A549 (cell line): Measurements from ENCODE around the gene TMEM126A. TPM values are rescaled to one million over a fixed set of nuclear protein-coding genes. Genes with fewer than 3 reads are reported as not detected.

Source experiments
- ATAC-seq, 2 experiments: fragments of 200-7000 bp in 1 of 2; fragments of >200 bp in 1 of 2; cut with Nextera tagmentation in 1 of 2; cut with Tn5 transposase in 1 of 2; 3 replicates each; pipeline versions ENCODE4 v1.8.0 to v1.9.1; 2018 to 2020; ENCODE audit warnings: mild to moderate bottlenecking in 1 of 2, moderate library complexity in 1 of 2
- CTCF ChIA-PET: fragments of 300-600 bp; sonication (Branson Sonifier 250); formaldehyde crosslinking; extraction: SDS; loops from one replicate; lab custom pipeline; 2021; ENCODE audit warnings: antibody characterized with exemption, inconsistent platforms; lab: Yijun Ruan, JAX
- POLR2A ChIA-PET: fragments of 350-600 bp; formaldehyde crosslinking; extraction: SDS; loops from one replicate; lab custom pipeline; 2021; ENCODE audit warnings: antibody characterized with exemption, inconsistent platforms; lab: Yijun Ruan, JAX
- DNase-seq, 2 experiments: peaks; one replicate each; pipeline versions ENCODE4 v3.0.0 to v3.0.0-alpha.2; 2011 to 2016; ENCODE audit warnings: low read depth in 1 of 2, low spot score in 1 of 2
- FAIRE-seq: peaks from 2 replicates; lab custom pipeline; 2011; peaks lifted over from hg19 to GRCh38; lab: Jason Lieb, UNC
- H3K27ac ChIP-seq, 2 experiments: fragments of >200 bp; sonication (Bioruptor Twin); formaldehyde crosslinking; 3 replicates each; pipeline ENCODE4 v1.5.1; 2016 to 2017
- H3K4me1 ChIP-seq: fragments of >200 bp; sonication (Bioruptor Twin); formaldehyde crosslinking; 3 replicates; pipeline ENCODE4 v1.6.1; 2016
- H3K4me2 ChIP-seq: fragments of >200 bp; sonication (Bioruptor Twin); formaldehyde crosslinking; 3 replicates; pipeline ENCODE4 v1.6.1; 2016
- H3K4me3 ChIP-seq: fragments of >200 bp; sonication (Bioruptor Twin); formaldehyde crosslinking; 3 replicates; pipeline ENCODE4 v1.5.1; 2016
- H3K9me3 ChIP-seq: fragments of >200 bp; sonication (Bioruptor Twin); formaldehyde crosslinking; 3 replicates; pipeline ENCODE4 v1.6.1; 2016
- BHLHE40 ChIP-seq: IDR thresholded peaks from 2 replicates; pipeline ENCODE4 v1.6.1; 2012; ENCODE audit warnings: low read depth, low read length, inconsistent platforms
- EHMT2 ChIP-seq: fragments of 200-600 bp; sonication (generic); IDR thresholded peaks from 2 replicates; pipeline ENCODE4 v1.6.1; 2016; ENCODE audit warnings: antibody characterized with exemption, low read depth, mild to moderate bottlenecking, moderate library complexity
- EP300 ChIP-seq, 2 experiments: fragments of >200 bp; sonication (Bioruptor Twin); formaldehyde crosslinking; IDR thresholded peaks; 2 replicates in 1 of 2; 3 replicates in 1 of 2; pipeline ENCODE4 v1.6.1; 2016 to 2017
- FOSL2 ChIP-seq, 2 experiments: fragments of 450-650 bp in 1 of 2; fragments of >200 bp in 1 of 2; sonication (Bioruptor Twin) in 1 of 2; formaldehyde crosslinking; IDR thresholded peaks; 2 replicates each; pipeline versions ENCODE4 v1.5.0 to v1.6.1; 2016 to 2020; ENCODE audit warnings: mild to moderate bottlenecking in 1 of 2, moderate library complexity in 1 of 2
- HOXB13 ChIP-seq: fragments of 250-450 bp; sonication (Bioruptor Pico); IDR thresholded peaks from 2 replicates; pipeline ENCODE4 v1.5.0; 2020; ENCODE audit warnings: low read depth, mild to moderate bottlenecking, moderate library complexity
- HOXB5 ChIP-seq: fragments of 250-450 bp; sonication (Bioruptor Pico); IDR thresholded peaks from 2 replicates; pipeline ENCODE4 v1.5.0; 2020; ENCODE audit warnings: mild to moderate bottlenecking, moderate library complexity
- JUNB ChIP-seq: fragments of >200 bp; sonication (Bioruptor Twin); formaldehyde crosslinking; IDR thresholded peaks from 2 replicates; pipeline ENCODE4 v1.6.1; 2016
- MAFK ChIP-seq: fragments of 450-650 bp; IDR thresholded peaks from 2 replicates; pipeline ENCODE4 v1.6.1; 2014; ENCODE audit not compliant: partially characterized antibody
- MAZ ChIP-seq: fragments of 150-350 bp; IDR thresholded peaks from 2 replicates; pipeline ENCODE4 v1.6.1; 2014; ENCODE audit warnings: antibody characterized with exemption, low read depth, low read length, borderline replicate concordance
- NR3C1 ChIP-seq: fragments of >200 bp; sonication (Bioruptor Twin); formaldehyde crosslinking; IDR thresholded peaks from 3 replicates; pipeline ENCODE4 v1.6.1; 2017
- POLR2AphosphoS2 ChIP-seq: conservative IDR thresholded peaks from 2 replicates; pipeline ENCODE4 v1.6.1; 2012; ENCODE audit warnings: low read length, improper control_type of control experiment, inconsistent platforms
- RCOR1 ChIP-seq: fragments of 150-350 bp; IDR thresholded peaks from 2 replicates; pipeline ENCODE4 v1.6.1; 2014; ENCODE audit warnings: antibody characterized with exemption, low read length, low read depth
- RFX5 ChIP-seq: fragments of 450-650 bp; IDR thresholded peaks from 2 replicates; pipeline ENCODE4 v1.7.1; 2014; ENCODE audit warnings: antibody characterized with exemption, mild to moderate bottlenecking, moderate library complexity
- RNF2 ChIP-seq: fragments of 200-600 bp; sonication (generic); IDR thresholded peaks from 2 replicates; pipeline ENCODE4 v1.6.1; 2016; ENCODE audit warnings: low read depth, mild to moderate bottlenecking, antibody characterized with exemption, moderate library complexity, borderline replicate concordance
- TP53 ChIP-seq: fragments of 250-450 bp; sonication (Bioruptor Pico); IDR thresholded peaks from 2 replicates; pipeline ENCODE4 v1.5.0; 2021; ENCODE audit warnings: mild to moderate bottlenecking, moderate library complexity
- ZC3H11A ChIP-seq: fragments of 450-650 bp; IDR thresholded peaks from 2 replicates; pipeline ENCODE4 v1.6.1; 2014; ENCODE audit warnings: antibody characterized with exemption, mild to moderate bottlenecking
- ZNF302 ChIP-seq: fragments of 250-450 bp; sonication (Bioruptor Pico); IDR thresholded peaks from 2 replicates; pipeline ENCODE4 v1.9.0; 2021; ENCODE audit warnings: inconsistent platforms, mild to moderate bottlenecking, moderate library complexity
- ZSCAN20 ChIP-seq: fragments of 250-450 bp; sonication (Bioruptor Pico); IDR thresholded peaks from 2 replicates; pipeline ENCODE4 v1.8.0; 2022; ENCODE audit warnings: mild to moderate bottlenecking, moderate library complexity
- WGBS: methylation state at CpG from one replicate; pipeline ENCODE4 v1.1.6; 2017; ENCODE audit errors: missing lambda C conversion rate; 5-methylcytosine and 5-hydroxymethylcytosine counted together
- polyA plus RNA-seq, 4 experiments: library from polyadenylated mRNA; depleted of rRNA in 3 of 4; stranded (reverse); fragments of >200 nt; fragmentation: RNase III in 1 of 4; extraction: RNeasy Plus Mini Kit Qiagen cat#74134 plus additional on column Dnase treatment in 1 of 4; gene quantifications; 2 replicates in 3 of 4; 3 replicates in 1 of 4; pipeline ENCODE4 v1.2.3, GENCODE V29; 2011 to 2017
- TF ChIP-seq, protein P1 (sequence below): fragments of 150-350 bp; IDR thresholded peaks from 2 replicates; pipeline ENCODE4 v1.6.1; 2014; ENCODE audit warnings: low read depth, mild to moderate bottlenecking, low read length
- TF ChIP-seq, protein P2 (sequence below): IDR thresholded peaks from 2 replicates; pipeline ENCODE4 v1.6.1; 2012
- TF ChIP-seq, protein P3 (sequence below): fragments of 250-450 bp; sonication (Bioruptor Pico); IDR thresholded peaks from 2 replicates; pipeline ENCODE4 v1.5.0; 2021; ENCODE audit warnings: mild to moderate bottlenecking, moderate library complexity, borderline replicate concordance
- TF ChIP-seq, protein P4 (sequence below): fragments of >200 bp; sonication (Bioruptor Twin); formaldehyde crosslinking; IDR thresholded peaks from 3 replicates; pipeline ENCODE4 v1.5.1; 2016
- TF ChIP-seq, protein P5 (sequence below): fragments of >200 bp; sonication (Bioruptor Twin); formaldehyde crosslinking; IDR thresholded peaks from 3 replicates; pipeline ENCODE4 v1.6.1; 2016
- TF ChIP-seq, protein P6 (sequence below): fragments of >200 bp; sonication (Bioruptor Twin); formaldehyde crosslinking; IDR thresholded peaks from 2 replicates; pipeline ENCODE4 v1.6.1; 2016

TMEM126A gene
- polyA plus RNA-seq, 2 of the 4 experiments (the other 2 are of a cell fraction): 74.9 to 123 TPM

DNA sequence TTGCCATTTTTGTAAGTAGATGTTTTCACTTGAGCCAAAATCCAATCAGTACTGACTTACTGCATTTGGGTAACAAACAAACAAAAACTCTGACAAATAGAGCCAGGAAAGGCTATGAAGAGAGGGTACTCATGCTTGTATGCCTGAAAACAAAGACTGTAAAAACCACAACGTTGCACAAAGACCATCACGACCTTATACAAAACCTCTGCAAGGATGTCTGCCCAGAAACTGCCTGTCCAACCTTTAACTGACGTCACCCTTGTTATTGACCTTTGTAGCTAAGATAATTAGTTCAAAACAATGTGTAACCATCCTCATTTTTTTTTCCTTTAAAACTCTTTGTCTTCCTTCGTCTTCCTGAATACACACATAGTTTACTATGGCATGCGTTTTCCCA lies 18.0 kb downstream of the TMEM126A start:
- DNase-seq: no peak
- Histone ChIP-seq H3K4me3 (no peak overlapping the region), H3K27ac (peak overlapping the region; percentile 95 to 96), H3K4me1 (peaks cover 18% of the 10 kb centered on the region), H3K4me2 (peak overlapping the region; percentile 94), H3K9me3 (no peaks in the 10 kb centered on the region)
- CTCF ChIA-PET: interaction anchor here (2.8 kb wide), 1 partner anchor 15 kb away, joined by 11 read pairs; no protein-coding TSS in a partner anchor
- FAIRE-seq: peak; percentile 13
- POLR2A ChIA-PET: interaction anchor here (3.7 kb wide), 1 partner anchor 18 kb away, joined by 37 read pairs; the partner anchor contains the start of gene TMEM126A
- no peak for ATAC-seq
- TF ChIP-seq JUNB (no peak), BHLHE40 (no peak), ZC3H11A (no peak), NR3C1 (no peak), RNF2 (no peak), ZNF302 (no peak), HOXB13 (CRISPR knock-in tag) (no peak), RFX5 (no peak), TP53 (CRISPR knock-in tag) (no peak), HOXB5 (CRISPR knock-in tag) (no peak), RCOR1 (no peak), EHMT2 (no peak), MAFK (no peak)
- TF ChIP-seq, protein P1, sequence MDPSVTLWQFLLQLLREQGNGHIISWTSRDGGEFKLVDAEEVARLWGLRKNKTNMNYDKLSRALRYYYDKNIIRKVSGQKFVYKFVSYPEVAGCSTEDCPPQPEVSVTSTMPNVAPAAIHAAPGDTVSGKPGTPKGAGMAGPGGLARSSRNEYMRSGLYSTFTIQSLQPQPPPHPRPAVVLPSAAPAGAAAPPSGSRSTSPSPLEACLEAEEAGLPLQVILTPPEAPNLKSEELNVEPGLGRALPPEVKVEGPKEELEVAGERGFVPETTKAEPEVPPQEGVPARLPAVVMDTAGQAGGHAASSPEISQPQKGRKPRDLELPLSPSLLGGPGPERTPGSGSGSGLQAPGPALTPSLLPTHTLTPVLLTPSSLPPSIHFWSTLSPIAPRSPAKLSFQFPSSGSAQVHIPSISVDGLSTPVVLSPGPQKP: no peak
- TF ChIP-seq, protein P2, sequence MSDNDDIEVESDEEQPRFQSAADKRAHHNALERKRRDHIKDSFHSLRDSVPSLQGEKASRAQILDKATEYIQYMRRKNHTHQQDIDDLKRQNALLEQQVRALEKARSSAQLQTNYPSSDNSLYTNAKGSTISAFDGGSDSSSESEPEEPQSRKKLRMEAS: no peak
- TF ChIP-seq, protein P3, sequence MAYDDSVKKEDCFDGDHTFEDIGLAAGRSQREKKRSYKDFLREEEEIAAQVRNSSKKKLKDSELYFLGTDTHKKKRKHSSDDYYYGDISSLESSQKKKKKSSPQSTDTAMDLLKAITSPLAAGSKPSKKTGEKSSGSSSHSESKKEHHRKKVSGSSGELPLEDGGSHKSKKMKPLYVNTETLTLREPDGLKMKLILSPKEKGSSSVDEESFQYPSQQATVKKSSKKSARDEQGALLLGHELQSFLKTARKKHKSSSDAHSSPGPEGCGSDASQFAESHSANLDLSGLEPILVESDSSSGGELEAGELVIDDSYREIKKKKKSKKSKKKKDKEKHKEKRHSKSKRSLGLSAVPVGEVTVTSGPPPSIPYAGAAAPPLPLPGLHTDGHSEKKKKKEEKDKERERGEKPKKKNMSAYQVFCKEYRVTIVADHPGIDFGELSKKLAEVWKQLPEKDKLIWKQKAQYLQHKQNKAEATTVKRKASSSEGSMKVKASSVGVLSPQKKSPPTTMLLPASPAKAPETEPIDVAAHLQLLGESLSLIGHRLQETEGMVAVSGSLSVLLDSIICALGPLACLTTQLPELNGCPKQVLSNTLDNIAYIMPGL (CRISPR knock-in tag): no peak
- TF ChIP-seq, protein P4, sequence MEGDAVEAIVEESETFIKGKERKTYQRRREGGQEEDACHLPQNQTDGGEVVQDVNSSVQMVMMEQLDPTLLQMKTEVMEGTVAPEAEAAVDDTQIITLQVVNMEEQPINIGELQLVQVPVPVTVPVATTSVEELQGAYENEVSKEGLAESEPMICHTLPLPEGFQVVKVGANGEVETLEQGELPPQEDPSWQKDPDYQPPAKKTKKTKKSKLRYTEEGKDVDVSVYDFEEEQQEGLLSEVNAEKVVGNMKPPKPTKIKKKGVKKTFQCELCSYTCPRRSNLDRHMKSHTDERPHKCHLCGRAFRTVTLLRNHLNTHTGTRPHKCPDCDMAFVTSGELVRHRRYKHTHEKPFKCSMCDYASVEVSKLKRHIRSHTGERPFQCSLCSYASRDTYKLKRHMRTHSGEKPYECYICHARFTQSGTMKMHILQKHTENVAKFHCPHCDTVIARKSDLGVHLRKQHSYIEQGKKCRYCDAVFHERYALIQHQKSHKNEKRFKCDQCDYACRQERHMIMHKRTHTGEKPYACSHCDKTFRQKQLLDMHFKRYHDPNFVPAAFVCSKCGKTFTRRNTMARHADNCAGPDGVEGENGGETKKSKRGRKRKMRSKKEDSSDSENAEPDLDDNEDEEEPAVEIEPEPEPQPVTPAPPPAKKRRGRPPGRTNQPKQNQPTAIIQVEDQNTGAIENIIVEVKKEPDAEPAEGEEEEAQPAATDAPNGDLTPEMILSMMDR: no peak
- WGBS: 72% methylated on average over 5 of the region's 5 CpGs

DNA sequence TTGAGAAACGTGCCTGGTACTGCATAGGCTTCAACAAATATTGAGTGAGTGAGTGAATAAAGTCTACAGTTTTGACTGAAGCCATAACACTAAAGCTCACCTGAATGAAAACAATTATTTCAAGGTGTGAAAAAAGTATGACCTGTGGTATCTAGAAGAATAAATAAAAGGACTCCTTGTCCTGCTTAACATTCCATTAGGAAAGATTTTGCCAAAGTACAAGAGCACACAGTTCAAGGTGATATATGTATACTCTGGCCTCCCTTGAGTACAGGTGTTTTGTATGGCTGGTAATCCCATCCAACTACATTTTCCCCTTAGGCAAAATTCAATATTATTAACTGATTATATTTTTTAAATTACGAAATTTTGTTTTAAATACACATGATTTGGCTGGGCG lies 18.9 kb downstream of the TMEM126A start:
- Histone ChIP-seq H3K27ac (no peak overlapping the region), H3K9me3 (no peaks in the 10 kb centered on the region), H3K4me3 (no peak overlapping the region), H3K4me1 (peaks cover 9% of the 10 kb centered on the region), H3K4me2 (no peak overlapping the region)
- TF ChIP-seq, protein P5, sequence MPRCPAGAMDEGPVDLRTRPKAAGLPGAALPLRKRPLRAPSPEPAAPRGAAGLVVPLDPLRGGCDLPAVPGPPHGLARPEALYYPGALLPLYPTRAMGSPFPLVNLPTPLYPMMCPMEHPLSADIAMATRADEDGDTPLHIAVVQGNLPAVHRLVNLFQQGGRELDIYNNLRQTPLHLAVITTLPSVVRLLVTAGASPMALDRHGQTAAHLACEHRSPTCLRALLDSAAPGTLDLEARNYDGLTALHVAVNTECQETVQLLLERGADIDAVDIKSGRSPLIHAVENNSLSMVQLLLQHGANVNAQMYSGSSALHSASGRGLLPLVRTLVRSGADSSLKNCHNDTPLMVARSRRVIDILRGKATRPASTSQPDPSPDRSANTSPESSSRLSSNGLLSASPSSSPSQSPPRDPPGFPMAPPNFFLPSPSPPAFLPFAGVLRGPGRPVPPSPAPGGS: no peak
- TF ChIP-seq, protein P1: no peak
- TF ChIP-seq HOXB13 (CRISPR knock-in tag) (no peak), ZSCAN20 (CRISPR knock-in tag) (no peak), POLR2AphosphoS2 (no peak), NR3C1 (no peak), FOSL2 (IDR thresholded peaks at IDR 0.05) (no peak), FOSL2 (CRISPR knock-in tag; IDR thresholded peaks at IDR 0.05) (no peak), MAZ (no peak), ZC3H11A (no peak), EHMT2 (no peak), EP300 (IDR thresholded peaks at IDR 0.05) (no peak)
- TF ChIP-seq, protein P6, sequence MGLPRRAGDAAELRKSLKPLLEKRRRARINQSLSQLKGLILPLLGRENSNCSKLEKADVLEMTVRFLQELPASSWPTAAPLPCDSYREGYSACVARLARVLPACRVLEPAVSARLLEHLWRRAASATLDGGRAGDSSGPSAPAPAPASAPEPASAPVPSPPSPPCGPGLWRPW: no peak
- CTCF ChIA-PET: no interaction called here
- WGBS: 83% methylated on average over 3 of the region's 3 CpGs
- DNase-seq: no peak
- FAIRE-seq: no peak
- ATAC-seq: no peak
- POLR2A ChIA-PET: no interaction called here
